CD14-positive monocyte (primary cell): ENCODE data around the gene ZNF560. TPM values are rescaled to one million over a fixed set of nuclear protein-coding genes. Genes with fewer than 3 reads are reported as not detected.

Experiments
- DNase-seq, 3 donors: peaks; one replicate each; pipeline ENCODE4 v3.0.0-alpha.2; 2011 to 2022
- H2AFZ ChIP-seq: 2 replicates; pipeline ENCODE4 v1.6.0; 2012; ENCODE audit warnings: mild to moderate bottlenecking, low read depth, low read length, inconsistent platforms; ENCODE audit not compliant: insufficient read depth, poor library complexity, severe bottlenecking
- H3K27ac ChIP-seq, 2 donors: 1 replicate in 1 of 2; 2 replicates in 1 of 2; pipeline ENCODE4 v1.5.1; 2012 to 2013; ENCODE audit warnings: low read length in 2 of 2, control low read depth in 1 of 2, inconsistent platforms in 1 of 2, low read depth in 1 of 2, mild to moderate bottlenecking in 1 of 2
- H3K27me3 ChIP-seq, 2 donors: one replicate each; pipeline versions ENCODE4 v1.6.0 to v1.6.1; 2011 to 2013; ENCODE audit warnings: low read length in 2 of 2; ENCODE audit not compliant: control insufficient read depth in 2 of 2, insufficient read depth in 2 of 2
- H3K36me3 ChIP-seq, 2 donors: replicated peaks in 1 of 2; 1 replicate in 1 of 2; 2 replicates in 1 of 2; pipeline versions ENCODE4 v1.5.1 to v1.6.1; 2012 to 2013; ENCODE audit warnings: low read length in 2 of 2, control low read depth in 1 of 2, inconsistent platforms in 1 of 2, mild to moderate bottlenecking in 1 of 2; ENCODE audit not compliant: insufficient read depth in 2 of 2, control insufficient read depth in 1 of 2
- H3K4me1 ChIP-seq, 2 donors: 1 replicate in 1 of 2; 2 replicates in 1 of 2; pipeline versions ENCODE4 v1.5.1 to v1.6.1; 2012 to 2013; ENCODE audit warnings: low read length in 2 of 2, control low read depth in 1 of 2, inconsistent platforms in 1 of 2, mild to moderate bottlenecking in 1 of 2, moderate library complexity in 1 of 2; ENCODE audit not compliant: insufficient read depth in 2 of 2, control insufficient read depth in 1 of 2
- H3K4me2 ChIP-seq: replicated peaks from 2 replicates; pipeline ENCODE3; 2012; ENCODE audit warnings: low read length, moderate library complexity, mild to moderate bottlenecking; ENCODE audit not compliant: poor library complexity, severe bottlenecking; ENCODE audit errors: extremely low read depth
- H3K4me3 ChIP-seq, 3 experiments: fragments of 200-600 bp in 1 of 3; sonication (generic) in 1 of 3; replicated peaks in 1 of 3; 1 replicate in 2 of 3; 2 replicates in 1 of 3; pipeline ENCODE4 v1.5.1; 2011 to 2013; ENCODE audit warnings: low read length in 3 of 3, mild to moderate bottlenecking in 3 of 3, control low read depth in 2 of 3, low read depth in 2 of 3, inconsistent platforms in 1 of 3, moderate library complexity in 1 of 3
- H3K79me2 ChIP-seq: 2 replicates; pipeline ENCODE4 v1.6.0; 2012; ENCODE audit warnings: mild to moderate bottlenecking, control low read depth, inconsistent platforms, low read length, moderate library complexity; ENCODE audit not compliant: insufficient read depth
- H3K9ac ChIP-seq: 2 replicates; pipeline ENCODE4 v1.6.0; 2017; ENCODE audit warnings: low read length, mild to moderate bottlenecking; ENCODE audit not compliant: insufficient read depth, poor library complexity, severe bottlenecking
- H3K9me3 ChIP-seq, 2 donors: replicated peaks in 1 of 2; 1 replicate in 1 of 2; 2 replicates in 1 of 2; pipeline versions ENCODE4 v1.5.1 to v1.6.1; 2012 to 2013; ENCODE audit warnings: low read length in 2 of 2, control low read depth in 1 of 2; ENCODE audit not compliant: control insufficient read depth in 1 of 2, insufficient read depth in 1 of 2
- H4K20me1 ChIP-seq: 2 replicates; pipeline ENCODE4 v1.6.0; 2012; ENCODE audit warnings: mild to moderate bottlenecking, low read length, control low read depth, moderate library complexity; ENCODE audit not compliant: insufficient read depth
- H3K27ac Mint-ChIP-seq, 7 donors: one replicate each; pipeline ENCODE4 v1.8.0; 2020; ENCODE audit warnings: mild to moderate bottlenecking in 7 of 7, mixed read lengths in 7 of 7, moderate library complexity in 6 of 7, inconsistent platforms in 2 of 7
- H3K27me3 Mint-ChIP-seq, 3 donors: one replicate each; pipeline ENCODE4 v1.8.0; 2021 to 2022; ENCODE audit warnings: low read depth in 3 of 3, mild to moderate bottlenecking in 3 of 3, mixed read lengths in 3 of 3, moderate library complexity in 3 of 3, inconsistent platforms in 1 of 3
- H3K36me3 Mint-ChIP-seq, 2 donors: one replicate each; pipeline ENCODE4 v1.8.0; 2020; ENCODE audit warnings: mixed read lengths in 2 of 2, inconsistent platforms in 1 of 2, mild to moderate bottlenecking in 1 of 2
- H3K4me1 Mint-ChIP-seq: one replicate; pipeline ENCODE4 v1.8.0; 2020; ENCODE audit warnings: mild to moderate bottlenecking, mixed read lengths
- H3K4me3 Mint-ChIP-seq, 2 donors: one replicate each; pipeline ENCODE4 v1.8.0; 2020; ENCODE audit warnings: mild to moderate bottlenecking in 2 of 2, mixed read lengths in 2 of 2, moderate library complexity in 1 of 2
- H3K9me3 Mint-ChIP-seq, 7 donors: one replicate each; pipeline ENCODE4 v1.8.0; 2020 to 2022; ENCODE audit warnings: mixed read lengths in 7 of 7, mild to moderate bottlenecking in 6 of 7, moderate library complexity in 6 of 7, inconsistent platforms in 2 of 7
- WGBS: methylation state at CpG from one replicate; pipeline ENCODE4 v1.1.5; 2013; ENCODE audit warnings: missing lambda C conversion rate; ENCODE audit not compliant: insufficient coverage; 5-methylcytosine and 5-hydroxymethylcytosine counted together
- intact Hi-C, 2 donors: fragments of 100-400 bp; cut with micrococcal nuclease; formaldehyde crosslinking; loops; one replicate each; pipeline versions ENCODE4 v1.15.0 to v1.15.1; 2023
- polyA plus RNA-seq, 3 donors: library from polyadenylated mRNA; depleted of rRNA in 1 of 3; unstranded in 2 of 3; stranded (reverse) in 1 of 3; fragments of 300-500 nt in 2 of 3; fragments of >200 nt in 1 of 3; fragmentation: Illumina TruSeq in 2 of 3; gene quantifications; 1 replicate in 2 of 3; 2 replicates in 1 of 3; pipeline ENCODE4 v1.2.3, GENCODE V29; 2012 to 2021
- TF ChIP-seq, protein P1 (sequence below): fragments of 200-600 bp; IDR thresholded peaks from one replicate; pipeline ENCODE4 v1.8.0; 2022; ENCODE audit warnings: antibody characterized with exemption, mild to moderate bottlenecking

Gene ZNF560
- polyA plus RNA-seq, 3 donors: not detected

DNA sequence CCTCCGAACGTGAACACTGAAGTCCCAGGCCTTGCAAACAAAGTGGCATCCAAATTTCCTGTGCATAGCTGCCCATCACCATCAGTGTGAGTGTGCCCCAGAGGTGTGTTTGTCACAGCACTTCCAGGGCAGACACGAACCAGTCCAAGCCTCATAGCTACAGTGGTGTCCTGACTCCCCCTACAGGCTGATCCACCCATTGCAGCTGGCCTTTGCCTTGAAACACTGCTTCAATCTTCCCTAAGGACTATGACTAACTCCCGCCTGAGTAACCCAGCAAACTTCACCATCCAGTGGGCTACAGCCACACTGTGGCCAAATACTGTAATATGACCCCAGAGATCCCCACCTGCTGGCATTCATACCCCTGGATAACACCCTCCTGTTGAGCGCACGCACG, 66.9 kb downstream of the ZNF560 start:
- 98% methylated on average over 7 of the region's 7 CpGs for WGBS
- no peak overlapping the region for H3K4me3 Mint-ChIP-seq
- no peaks in the 10 kb centered on the region for H3K27me3 Mint-ChIP-seq

GRCh38 chr19:9430444-9430843, 68.0 kb downstream of the ZNF560 start:
- peaks cover 15 to 40% (median 32%) of the 10 kb centered on the region in 7 donors for H3K9me3 Mint-ChIP-seq
- intact Hi-C loops: loop anchor here in 1 of 2 donors (5.0 to 10.0 kb wide), 3 partner anchors 103 to 286 kb away; partner anchors contain the start of gene ZNF317
- Histone ChIP-seq H3K27me3 (no peaks in the 10 kb centered on the region), H3K27ac (no peak overlapping the region), H4K20me1 (no peaks in the 10 kb centered on the region), H3K4me3 (no peak overlapping the region), H3K79me2 (peaks cover 13% of the 10 kb centered on the region), H3K4me2 (no peak overlapping the region), H3K9me3 (peaks cover 14 to 26% of the 10 kb centered on the region in 2 donors), H2AFZ (no peak overlapping the region), H3K36me3 (peaks cover 52 to 73% of the 10 kb centered on the region in 2 donors), H3K4me1 (peaks cover 9 to 12% of the 10 kb centered on the region in 2 donors), H3K9ac (no peak overlapping the region)
- H3K4me1 Mint-ChIP-seq: peaks cover 12% of the 10 kb centered on the region
- WGBS: 100% methylated on average over 1 of the region's 1 CpG
- peak overlapping the region in 1 of 7 donors; percentile 41 for H3K27ac Mint-ChIP-seq
- TF ChIP-seq, protein P1, sequence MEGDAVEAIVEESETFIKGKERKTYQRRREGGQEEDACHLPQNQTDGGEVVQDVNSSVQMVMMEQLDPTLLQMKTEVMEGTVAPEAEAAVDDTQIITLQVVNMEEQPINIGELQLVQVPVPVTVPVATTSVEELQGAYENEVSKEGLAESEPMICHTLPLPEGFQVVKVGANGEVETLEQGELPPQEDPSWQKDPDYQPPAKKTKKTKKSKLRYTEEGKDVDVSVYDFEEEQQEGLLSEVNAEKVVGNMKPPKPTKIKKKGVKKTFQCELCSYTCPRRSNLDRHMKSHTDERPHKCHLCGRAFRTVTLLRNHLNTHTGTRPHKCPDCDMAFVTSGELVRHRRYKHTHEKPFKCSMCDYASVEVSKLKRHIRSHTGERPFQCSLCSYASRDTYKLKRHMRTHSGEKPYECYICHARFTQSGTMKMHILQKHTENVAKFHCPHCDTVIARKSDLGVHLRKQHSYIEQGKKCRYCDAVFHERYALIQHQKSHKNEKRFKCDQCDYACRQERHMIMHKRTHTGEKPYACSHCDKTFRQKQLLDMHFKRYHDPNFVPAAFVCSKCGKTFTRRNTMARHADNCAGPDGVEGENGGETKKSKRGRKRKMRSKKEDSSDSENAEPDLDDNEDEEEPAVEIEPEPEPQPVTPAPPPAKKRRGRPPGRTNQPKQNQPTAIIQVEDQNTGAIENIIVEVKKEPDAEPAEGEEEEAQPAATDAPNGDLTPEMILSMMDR: no peak
- H3K4me3 Mint-ChIP-seq: no peak overlapping the region
- no peak for DNase-seq
- peaks cover 72 to 78% of the 10 kb centered on the region in 2 donors for H3K36me3 Mint-ChIP-seq
- no peaks in the 10 kb centered on the region for H3K27me3 Mint-ChIP-seq

More for the DNA sequence above, 66.9 kb downstream of the ZNF560 start:
- H2AFZ ChIP-seq: no peak overlapping the region
- peak; percentile 16 to 41 (median 23) for DNase-seq
- TF ChIP-seq, protein P1: peak; percentile 50
- peaks cover 62 to 68% of the 10 kb centered on the region in 2 donors for H3K36me3 Mint-ChIP-seq
- intact Hi-C loops: loop anchor here in 1 of 2 donors (5.0 to 10.0 kb wide), 3 partner anchors 104 to 287 kb away; partner anchors contain the start of gene ZNF317
- no peak overlapping the region for H3K4me2 ChIP-seq
- no peak overlapping the region for H3K4me3 ChIP-seq
- H3K9ac ChIP-seq: no peak overlapping the region
- peaks cover 15 to 20% of the 10 kb centered on the region in 2 donors for H3K4me1 ChIP-seq
- H3K27ac ChIP-seq: no peak overlapping the region
- peaks cover 7 to 18% of the 10 kb centered on the region in 2 donors for H3K9me3 ChIP-seq
- peaks cover 13% of the 10 kb centered on the region for H3K79me2 ChIP-seq
- H3K4me1 Mint-ChIP-seq: peaks cover 17% of the 10 kb centered on the region
- peaks cover 12 to 37% (median 26%) of the 10 kb centered on the region in 7 donors for H3K9me3 Mint-ChIP-seq
- no peak overlapping the region for H3K27ac Mint-ChIP-seq
- no peaks in the 10 kb centered on the region for H4K20me1 ChIP-seq
- H3K27me3 ChIP-seq: no peaks in the 10 kb centered on the region
- peaks cover 43 to 62% of the 10 kb centered on the region in 2 donors for H3K36me3 ChIP-seq
